Measurements from ENCODE around the gene KLC4. TPM values are rescaled to one million over a fixed set of nuclear protein-coding genes. Genes with fewer than 3 reads are reported as not detected.

Gene KLC4
- total and polyA plus RNA-seq, 9 of the 15 experiments (the other 6 are each of a cell fraction or from before 2014, with no cell fraction given) = 1.7 to 16.2 (median 7.7) TPM

DNA sequence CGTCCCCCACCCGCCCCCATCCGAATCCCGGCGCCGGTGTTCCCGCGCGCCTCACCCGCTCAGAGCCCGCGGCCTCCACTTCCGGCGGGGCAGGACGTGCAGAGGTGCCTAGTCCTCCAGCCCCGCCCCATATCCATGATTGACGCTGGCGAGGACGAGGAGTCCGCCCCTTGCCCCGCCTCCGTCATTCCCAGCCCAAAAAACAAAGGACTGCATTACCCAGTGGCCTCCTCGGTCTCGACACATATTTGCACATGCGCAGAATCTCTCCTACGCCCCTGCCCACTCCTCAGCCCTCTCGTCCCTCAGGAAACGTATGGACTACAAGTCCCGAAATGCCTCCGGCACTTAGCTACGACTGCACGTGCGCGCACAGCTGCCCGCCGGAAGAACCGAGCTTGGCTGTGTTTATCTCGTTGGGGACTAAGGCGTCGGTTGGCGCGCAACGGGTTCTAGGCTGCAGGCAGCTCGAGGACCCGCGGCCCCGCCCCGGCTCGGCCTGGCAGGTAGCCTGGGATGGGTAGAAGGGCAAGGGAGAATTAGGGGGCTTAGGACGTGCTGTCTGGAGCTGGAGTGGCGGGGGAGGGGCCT is 45.5 kb upstream of the KLC4 start, which contains the start of the genes KLHDC3 and MEA1 (continued):
- TF ChIP-seq NR2C2 (CRISPR knock-in tag; IDR thresholded peaks at IDR 0.05) (0 out of 2 replicates have a peak, but pooled peaks have one; percentile 21), NR2C2 (tag; IDR thresholded peaks at IDR 0.05) (peak; percentile 81; the same call in 1 of the 2 replicates), ZFP1 (CRISPR knock-in tag; IDR thresholded peaks at IDR 0.05) (no peak), NEUROD1 (IDR thresholded peaks at IDR 0.05; ENCODE audit: borderline replicate concordance, low read depth, low read length, partially characterized antibody) (no peak), KAT8 (IDR thresholded peaks at IDR 0.05; ENCODE audit: low read depth) (no peak), ADNP (tag; IDR thresholded peaks at IDR 0.05) (no peak), TOE1 (IDR thresholded peaks at IDR 0.05; ENCODE audit: borderline replicate concordance) (no peak; the same call in none of the 2 replicates), TOE1 (CRISPR knock-in tag; IDR thresholded peaks at IDR 0.05; ENCODE audit: borderline replicate concordance, low read depth) (no peak), KAT7 (CRISPR knock-in tag; IDR thresholded peaks at IDR 0.05; ENCODE audit: borderline replicate concordance) (no peak), GTF2E2 (tag; IDR thresholded peaks at IDR 0.05) (no peak), ZBED1 (IDR thresholded peaks at IDR 0.05) (no peak), STAT5A (IDR thresholded peaks at IDR 0.05; ENCODE audit: borderline replicate concordance, low read length) (no peak), NFXL1 (CRISPR knock-in tag; IDR thresholded peaks at IDR 0.05) (no peak), ZNF644 (tag; IDR thresholded peaks at IDR 0.05; ENCODE audit: low read depth) (no peak), ZSCAN32 (CRISPR knock-in tag; IDR thresholded peaks at IDR 0.05) (no peak), ZNF224 (CRISPR knock-in tag; IDR thresholded peaks at IDR 0.05) (no peak), CHD2 (IDR thresholded peaks at IDR 0.05; ENCODE audit: low read depth, low read length) (peak; percentile 11), TAL1 (IDR thresholded peaks at IDR 0.05) (no peak), JUNB (CRISPR knock-in tag; conservative IDR thresholded peaks at IDR 0.05) (no peak)
- TF ChIP-seq, protein P1, sequence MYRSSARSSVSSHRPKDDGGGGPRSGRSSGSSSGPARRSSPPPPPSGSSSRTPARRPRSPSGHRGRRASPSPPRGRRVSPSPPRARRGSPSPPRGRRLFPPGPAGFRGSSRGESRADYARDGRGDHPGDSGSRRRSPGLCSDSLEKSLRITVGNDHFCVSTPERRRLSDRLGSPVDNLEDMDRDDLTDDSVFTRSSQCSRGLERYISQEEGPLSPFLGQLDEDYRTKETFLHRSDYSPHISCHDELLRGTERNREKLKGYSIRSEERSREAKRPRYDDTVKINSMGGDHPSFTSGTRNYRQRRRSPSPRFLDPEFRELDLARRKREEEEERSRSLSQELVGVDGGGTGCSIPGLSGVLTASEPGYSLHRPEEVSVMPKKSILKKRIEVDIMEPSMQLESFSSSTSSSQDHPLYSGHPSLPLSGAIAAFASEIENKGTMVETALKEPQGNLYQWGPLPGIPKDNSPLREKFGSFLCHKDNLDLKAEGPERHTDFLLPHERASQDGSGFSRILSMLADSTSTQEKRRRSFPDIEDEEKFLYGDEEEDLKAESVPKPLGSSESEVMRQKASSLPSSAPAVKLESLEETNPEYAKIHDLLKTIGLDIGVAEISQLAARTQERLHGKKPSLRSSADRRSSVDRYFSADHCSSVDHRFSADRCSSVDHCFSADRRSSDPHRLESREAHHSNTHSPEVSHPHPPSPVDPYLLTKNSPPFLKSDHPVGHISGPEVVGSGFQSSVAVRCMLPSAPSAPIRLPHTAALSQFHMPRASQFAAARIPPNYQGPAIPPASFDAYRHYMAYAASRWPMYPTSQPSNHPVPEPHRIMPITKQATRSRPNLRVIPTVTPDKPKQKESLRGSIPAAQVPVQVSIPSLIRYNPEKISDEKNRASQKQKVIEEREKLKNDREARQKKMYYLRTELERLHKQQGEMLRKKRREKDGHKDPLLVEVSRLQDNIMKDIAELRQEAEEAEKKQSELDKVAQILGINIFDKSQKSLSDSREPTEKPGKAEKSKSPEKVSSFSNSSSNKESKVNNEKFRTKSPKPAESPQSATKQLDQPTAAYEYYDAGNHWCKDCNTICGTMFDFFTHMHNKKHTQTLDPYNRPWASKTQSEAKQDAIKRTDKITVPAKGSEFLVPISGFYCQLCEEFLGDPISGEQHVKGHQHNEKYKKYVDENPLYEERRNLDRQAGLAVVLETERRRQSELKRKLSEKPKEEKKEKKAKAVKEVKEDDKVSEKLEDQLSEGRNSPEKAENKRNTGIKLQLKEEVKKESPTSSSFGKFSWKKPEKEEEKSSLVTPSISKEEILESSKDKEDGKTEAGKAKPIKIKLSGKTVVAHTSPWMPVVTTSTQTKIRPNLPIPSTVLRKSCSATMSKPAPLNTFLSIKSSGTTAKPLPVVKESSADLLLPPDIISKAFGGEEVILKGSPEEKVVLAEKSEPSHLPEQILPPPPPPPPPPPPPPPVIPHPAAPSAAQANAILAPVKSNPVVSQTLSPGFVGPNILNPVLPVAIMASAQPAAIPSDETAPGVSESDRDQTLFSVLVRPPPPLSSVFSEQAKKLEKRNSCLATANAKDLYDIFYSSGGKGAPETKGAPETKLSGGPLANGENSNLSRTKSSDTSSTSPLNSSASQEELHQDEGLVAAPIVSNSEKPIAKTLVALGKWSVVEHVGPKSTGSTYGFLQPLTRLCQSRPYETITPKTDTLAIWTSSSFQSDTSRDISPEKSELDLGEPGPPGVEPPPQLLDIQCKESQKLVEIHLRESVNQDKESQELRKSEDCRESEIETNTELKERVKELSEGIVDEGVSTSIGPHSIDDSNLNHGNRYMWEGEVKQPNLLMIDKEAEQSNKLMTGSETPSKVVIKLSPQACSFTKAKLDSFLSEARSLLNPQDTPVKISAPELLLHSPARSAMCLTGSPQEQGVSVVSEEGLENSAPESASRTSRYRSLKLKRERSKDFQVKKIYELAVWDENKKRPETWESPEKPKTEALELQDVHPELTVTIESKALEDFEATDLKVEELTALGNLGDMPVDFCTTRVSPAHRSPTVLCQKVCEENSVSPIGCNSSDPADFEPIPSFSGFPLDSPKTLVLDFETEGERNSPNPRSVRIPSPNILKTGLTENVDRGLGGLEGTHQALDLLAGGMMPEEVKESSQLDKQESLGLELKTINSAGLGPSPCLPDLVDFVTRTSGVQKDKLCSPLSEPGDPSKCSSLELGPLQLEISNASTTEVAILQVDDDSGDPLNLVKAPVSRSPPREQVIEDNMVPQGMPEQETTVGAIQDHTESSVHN (IDR thresholded peaks at IDR 0.05; ENCODE audit: borderline replicate concordance in 1 of 2, low read depth in 1 of 2) = no peak
- TF ChIP-seq, protein P2, sequence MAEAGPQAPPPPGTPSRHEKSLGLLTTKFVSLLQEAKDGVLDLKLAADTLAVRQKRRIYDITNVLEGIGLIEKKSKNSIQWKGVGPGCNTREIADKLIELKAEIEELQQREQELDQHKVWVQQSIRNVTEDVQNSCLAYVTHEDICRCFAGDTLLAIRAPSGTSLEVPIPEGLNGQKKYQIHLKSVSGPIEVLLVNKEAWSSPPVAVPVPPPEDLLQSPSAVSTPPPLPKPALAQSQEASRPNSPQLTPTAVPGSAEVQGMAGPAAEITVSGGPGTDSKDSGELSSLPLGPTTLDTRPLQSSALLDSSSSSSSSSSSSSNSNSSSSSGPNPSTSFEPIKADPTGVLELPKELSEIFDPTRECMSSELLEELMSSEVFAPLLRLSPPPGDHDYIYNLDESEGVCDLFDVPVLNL (CRISPR knock-in tag; IDR thresholded peaks at IDR 0.05; ENCODE audit: low read depth) = peak; percentile 43; the same call in 1 of the 2 replicates
